Activated naive CD4-positive, alpha-beta T cell treated with anti-CD3 and anti-CD28 coated beads for 36 hours (primary cell): ENCODE measurements around the gene SIGLEC1. TPM values are rescaled to one million over a fixed set of nuclear protein-coding genes. Genes with fewer than 3 reads are reported as not detected.

ENCODE experiments used
- CTCF ChIA-PET: fragments of 350-600 bp; sonication (Branson Sonifier 250); formaldehyde crosslinking; loops from one replicate; lab custom pipeline; 2021; ENCODE audit warnings: antibody characterized with exemption; lab: Charles Lee
- DNase-seq: peaks from one replicate; pipeline ENCODE4 v3.0.0-alpha.2; 2020
- H3K27ac Mint-ChIP-seq: one replicate; pipeline ENCODE4 v1.8.0; 2021; ENCODE audit warnings: mild to moderate bottlenecking, mixed read lengths
- H3K27me3 Mint-ChIP-seq: one replicate; pipeline ENCODE4 v1.8.0; 2021; ENCODE audit warnings: low read depth, mixed read lengths
- H3K36me3 Mint-ChIP-seq: one replicate; pipeline ENCODE4 v1.8.0; 2021; ENCODE audit warnings: low read depth, mixed read lengths
- H3K4me1 Mint-ChIP-seq: one replicate; pipeline ENCODE4 v1.8.0; 2021; ENCODE audit warnings: low read depth, mixed read lengths
- H3K4me3 Mint-ChIP-seq: one replicate; pipeline ENCODE4 v1.8.0; 2021; ENCODE audit warnings: mild to moderate bottlenecking, moderate library complexity, mixed read lengths
- H3K9me3 Mint-ChIP-seq: one replicate; pipeline ENCODE4 v1.8.0; 2021; ENCODE audit warnings: mixed read lengths
- intact Hi-C: fragments of 100-400 bp; cut with micrococcal nuclease; formaldehyde crosslinking; loops from one replicate; pipeline ENCODE4 v1.15.1; 2023
- total RNA-seq, 2 experiments: library from RNA; stranded (reverse); gene quantifications; one replicate each; pipeline ENCODE4 v1.2.3, GENCODE V29; 2021

SIGLEC1 gene
- total RNA-seq, 2 experiments from 2014 or later: 0.02 TPM; not detected in 1

- H3K27me3 Mint-ChIP-seq: peaks cover 24% of the 10 kb centered on the region
- H3K9me3 Mint-ChIP-seq: no peaks in the 10 kb centered on the region
- no peaks in the 10 kb centered on the region for H3K36me3 Mint-ChIP-seq
- H3K4me1 Mint-ChIP-seq: peaks cover 14% of the 10 kb centered on the region
- DNase-seq: no peak
- CTCF ChIA-PET: no interaction called here
- H3K4me3 Mint-ChIP-seq: no peak overlapping the region
- intact Hi-C loops: loop anchor here (10.0 kb wide), 1 partner anchor 105 kb away; no protein-coding TSS in a partner anchor
- no peak overlapping the region for H3K27ac Mint-ChIP-seq
Measured at GRCh38 chr20:3669710-3670367, 42.6 kb downstream of the SIGLEC1 start.

DNA sequence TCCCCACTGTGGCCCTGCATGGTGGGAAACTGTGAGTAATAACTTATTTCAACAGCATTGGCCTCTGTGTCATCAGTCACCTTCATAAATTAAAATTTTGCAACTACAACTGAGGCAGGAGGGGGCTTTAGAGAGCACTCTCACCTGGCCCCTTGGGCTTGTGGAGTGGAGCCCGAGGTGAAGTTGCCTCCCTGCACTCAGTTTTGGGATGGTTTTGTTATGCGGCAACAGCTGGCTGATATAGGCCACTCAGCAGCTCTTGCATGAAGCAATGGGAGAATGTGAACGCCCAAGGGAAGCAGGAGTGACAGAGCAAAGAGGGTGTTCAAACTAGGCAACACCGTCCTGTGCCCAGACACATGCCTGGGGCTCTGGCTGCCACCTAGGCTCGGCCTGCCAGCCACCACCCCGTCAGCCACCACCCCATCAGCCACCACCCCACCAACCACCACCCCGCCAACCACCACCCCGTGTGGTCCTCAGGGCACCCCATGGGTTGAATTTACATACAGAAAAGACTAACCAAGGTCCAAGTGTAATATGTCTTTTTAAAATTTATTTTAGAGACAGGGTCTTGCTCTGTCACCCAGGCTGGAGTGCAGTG, 44.9 kb downstream of the SIGLEC1 start:
- CTCF ChIA-PET: interaction anchor here (0.7 kb wide), 1 partner anchor 86 kb away, joined by 3 read pairs; no protein-coding TSS in a partner anchor
- Mint-ChIP-seq H3K9me3 (no peaks in the 10 kb centered on the region), H3K36me3 (no peaks in the 10 kb centered on the region), H3K4me3 (no peak overlapping the region), H3K27me3 (peaks cover 16% of the 10 kb centered on the region), H3K4me1 (peaks cover 12% of the 10 kb centered on the region), H3K27ac (no peak overlapping the region)
- intact Hi-C loops: no loop called here
- no peak for DNase-seq

- Mint-ChIP-seq H3K4me3 (no peak overlapping the region), H3K27ac (no peak overlapping the region), H3K4me1 (peaks cover 15% of the 10 kb centered on the region), H3K9me3 (no peaks in the 10 kb centered on the region), H3K36me3 (no peaks in the 10 kb centered on the region), H3K27me3 (peaks cover 28% of the 10 kb centered on the region)
- CTCF ChIA-PET: no interaction called here
- intact Hi-C loops: no loop called here
- DNase-seq: no peak
Measured at GRCh38 chr20:3663858-3664257, 48.5 kb downstream of the SIGLEC1 start.

DNA sequence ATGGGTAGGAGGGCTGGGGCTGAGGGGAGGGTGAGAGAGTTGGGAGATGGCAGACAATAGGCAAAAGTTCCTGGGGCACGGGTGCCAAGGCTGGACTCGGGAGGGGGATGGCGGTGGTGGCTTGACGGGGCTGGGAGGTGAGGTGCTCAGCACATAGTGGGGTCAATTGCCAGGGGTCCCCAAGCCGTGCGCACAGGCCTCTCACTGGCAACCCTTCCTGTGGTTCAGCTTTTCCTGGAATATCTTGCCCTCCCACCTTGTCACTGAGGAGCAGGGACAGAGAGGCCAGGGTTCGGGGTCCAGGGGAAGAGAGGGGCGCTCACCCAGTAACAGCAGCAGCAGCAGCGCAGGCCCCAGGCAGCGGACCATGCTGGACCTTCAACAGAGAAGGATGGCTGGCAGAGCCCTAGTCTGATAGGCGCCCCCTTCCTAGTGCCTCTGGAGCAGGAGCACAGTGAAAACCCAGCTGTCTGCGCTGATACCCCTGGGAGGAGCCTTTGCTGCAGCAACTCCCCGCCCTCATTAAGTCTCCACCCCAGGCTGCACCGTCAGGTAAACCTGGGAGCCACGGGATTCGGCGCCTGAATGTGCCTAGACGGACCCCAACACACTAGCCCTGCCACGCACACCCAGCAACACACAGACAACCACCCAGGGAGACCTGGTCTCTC, 49.2 kb downstream of the SIGLEC1 start, which contains the start of gene GFRA4:
Gene GFRA4, minus strand, starts transcription at position 369 of the 671 bp plus-strand sequence. Its CDS starts 0 bp downstream, at position 369.
- intact Hi-C loops: no loop called here

More for the DNA sequence above, 49.2 kb downstream of the SIGLEC1 start, which contains the start of gene GFRA4:
- no peak for DNase-seq
- no peaks in the 10 kb centered on the region for H3K9me3 Mint-ChIP-seq
- H3K4me3 Mint-ChIP-seq: no peak within 1 kb of the TSS
- H3K27ac Mint-ChIP-seq: no peak within 1 kb of the TSS
- H3K36me3 Mint-ChIP-seq: no peaks in the 10 kb centered on the region
- H3K4me1 Mint-ChIP-seq: peaks cover 17% of the 10 kb centered on the region
- peaks cover 29% of the 10 kb centered on the region for H3K27me3 Mint-ChIP-seq
- CTCF ChIA-PET: no interaction called here

Other genes with a start within 250 kb of the SIGLEC1 start
- gene ATRN, start 241.6 kb downstream of the SIGLEC1 start, total RNA-seq: 1 to 10 TPM; 5.1 TPM
- not detected for gene GFRA4, start 49.2 kb downstream of the SIGLEC1 start, total RNA-seq
- gene ADAM33, start 30.6 kb downstream of the SIGLEC1 start, total RNA-seq: not detected
- not detected for gene HSPA12B, start 20.1 kb upstream of the SIGLEC1 start, total RNA-seq
- gene ADISSP, start 55.2 kb upstream of the SIGLEC1 start, total RNA-seq: 10 to 100 TPM; 47.9 to 50.4 TPM
- gene SPEF1, start 68.8 kb upstream of the SIGLEC1 start, total RNA-seq: not detected
- gene CENPB, start 74.1 kb upstream of the SIGLEC1 start, total RNA-seq: 10 to 100 TPM; 29.1 to 30.3 TPM
- 10 to 100 TPM; 94.8 to 97.7 TPM for gene CDC25B, start 83.7 kb upstream of the SIGLEC1 start, total RNA-seq
- gene AP5S1, start 107.9 kb upstream of the SIGLEC1 start, total RNA-seq: 1 to 10 TPM; 8.0 to 8.2 TPM
- 10 to 100 TPM; 14.8 to 16.0 TPM for gene MAVS, start 134.2 kb upstream of the SIGLEC1 start, total RNA-seq
- gene PANK2, start 176.8 kb upstream of the SIGLEC1 start, total RNA-seq: 10 to 100 TPM; 39.8 to 44.7 TPM